ENCODE results near the gene MIS18A.
"Not testable (repeated sequence)": the region's sequence is repeated elsewhere in the genome, so short reads cannot be mapped to it uniquely, and the experiment has no call there.

Gene MIS18A

GRCh38 chr21:32303385-32303784 is 24.5 kb upstream of the MIS18A start:
- DNase-seq: no peak

GRCh38 chr21:32302560-32302959 is 23.7 kb upstream of the MIS18A start:
- DNase-seq: no peak

- DNase-seq: no peak
Observed at GRCh38 chr21:32301596-32301995, 22.7 kb upstream of the MIS18A start.

- no peak for DNase-seq
Observed at GRCh38 chr21:32300117-32300681, 21.4 kb upstream of the MIS18A start.

GRCh38 chr21:32299695-32300094 is 20.8 kb upstream of the MIS18A start:
- no peak for DNase-seq

- no peak for DNase-seq
Observed at GRCh38 chr21:32298658-32299081, 19.8 kb upstream of the MIS18A start, which contains the start of gene MRAP. Gene MRAP, plus strand, starts transcription at chr21:32298855. Its CDS starts 117 bp downstream, at chr21:32298972.

- no peak for DNase-seq
Observed at GRCh38 chr21:32298148-32298559, 19.3 kb upstream of the MIS18A start.

- no peak for DNase-seq
Observed at GRCh38 chr21:32297449-32297848, 18.6 kb upstream of the MIS18A start.

- DNase-seq: no peak
Observed at GRCh38 chr21:32285476-32285875, 6.6 kb upstream of the MIS18A start.

GRCh38 chr21:32282992-32283391 is 4.1 kb upstream of the MIS18A start:
- no peak for DNase-seq

GRCh38 chr21:32281531-32281930 is 2.7 kb upstream of the MIS18A start:
- no peak for DNase-seq

- DNase-seq: no peak
Observed at GRCh38 chr21:32279377-32279680, 480 bp upstream of the MIS18A start.

GRCh38 chr21:32278103-32278502 is 746 bp downstream of the MIS18A start:
- DNase-seq: no peak

GRCh38 chr21:32276671-32277070 is 2.2 kb downstream of the MIS18A start:
- DNase-seq: no peak

GRCh38 chr21:32270748-32271147 is 8.1 kb downstream of the MIS18A start:
- no peak for DNase-seq

GRCh38 chr21:32265321-32265720 is 13.5 kb downstream of the MIS18A start:
- DNase-seq: not testable (repeated sequence)

- DNase-seq: no peak
Observed at GRCh38 chr21:32261929-32262328, 16.9 kb downstream of the MIS18A start.

- DNase-seq: no peak
Observed at GRCh38 chr21:32260130-32260529, 18.7 kb downstream of the MIS18A start.

GRCh38 chr21:32258786-32259048 is 20.1 kb downstream of the MIS18A start:
- not testable (repeated sequence) for DNase-seq

- DNase-seq: peak; percentile 76
Observed at GRCh38 chr21:32257962-32258785, 20.7 kb downstream of the MIS18A start.

- peak; percentile 89 for DNase-seq
Observed at GRCh38 chr21:32256873-32257620, 21.8 kb downstream of the MIS18A start.

- no peak for DNase-seq
Observed at GRCh38 chr21:32256251-32256650, 22.6 kb downstream of the MIS18A start.

GRCh38 chr21:32253215-32253641 is 25.6 kb downstream of the MIS18A start:
- DNase-seq: no peak

- no peak for DNase-seq
Observed at GRCh38 chr21:32252136-32252535, 26.7 kb downstream of the MIS18A start.
